Activated CD4-positive, alpha-beta T cell treated with anti-CD3 and anti-CD28 coated beads for 4 hours (primary cell): ENCODE measurements around the gene CNTFR.
A peak's percentile ranks its signal among the peaks of the same experiment; 100 is the strongest.

ENCODE experiments used
- DNase-seq, 2 donors: peaks; one replicate each; pipeline ENCODE4 v3.0.0-alpha.2; 2020

CNTFR gene

DNA sequence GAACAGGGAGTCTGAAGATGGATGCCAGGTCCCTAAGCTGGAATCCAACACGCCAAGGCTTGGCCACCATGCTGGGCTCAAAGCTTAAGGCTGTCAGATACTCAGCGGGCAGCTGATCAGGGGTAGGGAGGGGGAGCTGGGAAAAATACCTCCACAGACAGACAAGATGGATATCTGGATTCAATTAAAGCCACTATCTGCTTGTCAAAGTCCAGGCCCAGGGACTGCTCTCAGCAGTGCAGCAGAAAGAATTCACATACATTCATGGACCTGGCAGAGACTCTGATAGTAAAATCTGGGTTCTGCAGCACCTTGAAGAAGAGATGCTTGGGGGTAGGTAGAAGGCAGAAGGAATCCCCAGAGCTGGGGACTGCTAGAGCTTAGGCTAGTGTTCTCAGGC lies 25.6 kb upstream of the CNTFR start:
- no peak for DNase-seq

DNA sequence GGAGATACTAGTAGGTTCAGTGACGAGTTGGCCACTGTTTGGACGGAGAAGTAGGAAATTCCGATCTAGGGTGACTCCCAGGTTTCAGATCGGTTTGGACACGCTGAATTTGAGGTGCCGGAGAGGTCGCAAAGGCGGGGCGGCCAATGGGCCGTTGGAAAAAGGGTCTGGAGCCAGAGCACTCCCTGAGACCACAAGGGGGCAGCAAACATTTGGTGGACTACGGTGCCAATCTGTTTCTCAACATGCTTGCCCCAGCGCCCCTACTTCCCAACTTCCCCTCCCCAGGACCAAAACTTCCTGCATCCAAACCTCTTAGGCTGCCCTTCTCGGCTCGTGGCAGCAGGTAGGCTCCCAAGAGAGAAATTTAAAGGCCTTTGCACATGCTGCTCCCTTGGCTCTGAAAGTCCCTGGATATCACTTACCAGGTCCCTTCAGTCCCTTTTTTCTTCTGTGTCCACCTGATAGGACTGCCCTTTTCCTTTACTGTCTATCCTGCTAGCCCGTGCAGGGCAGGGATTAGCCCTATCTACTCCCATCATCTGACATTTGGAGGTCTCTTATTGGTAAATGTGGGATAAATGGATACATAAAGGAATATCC lies 23.4 kb upstream of the CNTFR start:
- peak; percentile 68 to 71 for DNase-seq

DNA sequence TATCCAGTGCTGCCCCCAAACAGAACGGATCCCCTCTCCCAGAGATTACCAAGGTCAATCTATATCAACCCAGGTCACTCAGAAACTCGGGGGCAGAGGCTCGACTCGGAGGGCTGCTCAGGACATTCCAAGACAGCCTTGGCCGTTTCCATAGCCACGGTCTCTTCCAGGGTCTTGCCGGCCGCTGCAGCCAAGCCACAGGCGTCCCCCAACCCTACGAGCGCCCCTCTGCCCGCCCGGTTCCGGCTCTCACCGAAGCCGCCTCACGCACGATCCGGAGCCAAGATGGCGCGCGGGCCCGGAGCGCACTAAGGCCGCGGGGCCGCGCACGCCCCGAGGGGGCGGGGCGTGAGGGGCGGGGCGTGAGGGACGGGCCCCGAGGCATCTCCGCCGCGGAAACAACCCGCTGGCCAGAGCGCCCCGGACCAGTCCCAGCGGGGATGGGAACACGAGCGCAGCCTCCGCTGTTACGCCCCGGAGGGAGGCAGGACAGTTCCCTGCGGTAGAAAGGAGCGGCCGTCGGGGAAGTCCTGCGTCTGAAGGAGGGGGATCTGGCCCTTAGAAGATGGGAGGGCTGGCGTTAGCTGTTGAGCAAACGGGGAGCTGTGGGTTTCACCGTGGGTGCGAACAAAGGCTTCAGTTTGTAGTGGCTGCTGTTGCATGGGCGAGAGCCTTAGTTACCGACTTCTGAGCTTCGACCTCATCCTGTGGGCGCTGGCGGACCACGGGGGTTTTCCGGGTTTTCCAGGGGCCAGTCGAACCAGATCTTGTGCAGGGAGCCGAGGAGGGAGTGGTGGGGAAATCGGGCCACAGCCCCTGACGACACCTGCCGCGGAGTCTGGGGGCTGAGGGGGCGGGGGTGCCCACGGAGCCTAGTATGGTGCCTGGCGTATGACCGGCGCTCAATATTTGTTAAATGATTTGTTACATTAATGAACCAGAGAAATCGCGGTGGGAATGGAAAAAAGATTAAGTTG lies 22.6 kb upstream of the CNTFR start, which contains the start of gene RPP25L:
RPP25L (minus strand) TSS at position 287 of the 977 bp plus-strand sequence. CDS start 801 bp downstream, outside the sequence.
- peak; percentile 77 to 78 for DNase-seq

DNA sequence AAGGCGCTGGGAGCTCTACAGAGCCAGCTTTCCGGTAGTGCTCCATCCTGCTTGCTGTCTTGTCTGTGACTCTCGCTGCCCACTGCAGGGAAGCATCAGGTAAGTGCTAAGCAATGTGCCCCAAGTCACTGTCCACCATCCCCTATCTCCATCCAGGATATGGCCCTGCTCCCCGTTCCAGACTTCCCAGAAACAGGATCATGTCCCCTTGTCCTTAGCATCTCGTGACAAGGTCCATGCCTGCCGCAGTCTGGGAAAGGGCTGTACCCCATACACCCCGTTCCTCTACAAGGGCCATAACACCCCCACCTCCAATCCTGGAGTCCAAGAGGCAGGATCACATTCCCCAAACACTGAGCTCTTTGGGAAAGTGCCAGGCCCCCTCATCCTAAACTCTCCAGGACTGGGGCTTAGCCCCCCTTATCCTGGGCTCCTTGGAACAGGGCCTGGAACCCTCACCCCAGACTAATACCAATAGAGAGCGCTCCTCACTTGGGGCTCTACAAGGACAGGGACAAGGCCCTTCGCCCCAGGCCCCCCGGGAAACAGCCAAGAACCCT lies 21.8 kb upstream of the CNTFR start:
- peak in 1 of 2 donors; percentile 18 for DNase-seq

DNA sequence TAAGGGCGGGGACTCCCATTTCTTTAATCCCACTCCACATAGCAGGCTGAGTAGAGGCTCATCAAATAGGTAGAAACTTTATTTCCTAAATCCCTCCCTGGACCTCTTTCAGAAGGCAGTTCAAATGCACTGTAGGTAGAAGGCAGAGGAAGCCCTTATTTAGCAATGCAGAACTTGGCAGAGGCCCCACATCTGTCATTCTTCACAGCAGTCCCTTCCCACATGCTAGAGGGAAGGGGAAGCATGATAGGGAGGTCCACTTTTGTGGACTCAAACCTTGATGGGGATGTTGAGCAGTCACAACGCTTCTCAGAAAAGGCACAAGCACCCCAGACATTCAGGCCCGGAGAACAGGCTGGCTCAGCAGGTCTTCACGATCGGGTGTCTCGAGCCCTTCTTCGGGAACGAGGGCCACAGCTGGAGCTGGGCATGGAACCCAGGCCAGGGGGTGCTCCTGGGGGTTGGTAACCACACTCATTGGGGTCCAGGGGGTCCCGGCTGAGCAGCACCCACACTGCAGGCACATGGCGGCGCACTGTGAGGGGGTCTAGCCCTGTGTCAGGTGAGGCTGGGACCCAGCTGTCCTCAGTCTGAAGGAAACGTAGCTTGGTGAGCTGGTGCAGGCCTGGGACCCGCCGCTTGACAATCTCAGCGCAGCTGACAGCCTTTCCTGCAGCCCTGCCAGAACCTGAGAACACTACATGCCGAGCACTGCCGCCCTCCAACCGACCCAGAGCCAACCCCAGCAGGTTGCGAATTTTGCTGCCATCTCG lies 21.1 kb upstream of the CNTFR start:
- no peak for DNase-seq

DNA sequence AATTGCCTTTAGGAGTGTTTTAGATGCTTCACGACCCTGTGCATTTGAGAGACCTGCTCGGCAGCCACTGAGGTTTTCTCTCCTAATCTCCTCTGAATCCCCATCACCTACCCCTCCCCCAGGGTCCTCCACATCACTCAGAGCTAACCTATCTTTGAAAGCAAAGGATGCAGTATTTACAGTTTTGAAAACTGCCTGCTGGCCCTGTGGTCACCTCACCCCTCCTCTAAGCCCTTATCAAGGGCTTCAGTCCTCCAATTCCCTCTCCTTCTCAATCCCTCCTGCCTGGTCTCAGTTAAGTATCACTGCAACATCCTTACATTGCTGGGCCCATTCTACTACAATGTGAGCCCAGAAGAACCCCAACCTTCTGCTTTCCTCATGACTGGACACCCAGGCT lies 17.8 kb upstream of the CNTFR start:
- no peak for DNase-seq

DNA sequence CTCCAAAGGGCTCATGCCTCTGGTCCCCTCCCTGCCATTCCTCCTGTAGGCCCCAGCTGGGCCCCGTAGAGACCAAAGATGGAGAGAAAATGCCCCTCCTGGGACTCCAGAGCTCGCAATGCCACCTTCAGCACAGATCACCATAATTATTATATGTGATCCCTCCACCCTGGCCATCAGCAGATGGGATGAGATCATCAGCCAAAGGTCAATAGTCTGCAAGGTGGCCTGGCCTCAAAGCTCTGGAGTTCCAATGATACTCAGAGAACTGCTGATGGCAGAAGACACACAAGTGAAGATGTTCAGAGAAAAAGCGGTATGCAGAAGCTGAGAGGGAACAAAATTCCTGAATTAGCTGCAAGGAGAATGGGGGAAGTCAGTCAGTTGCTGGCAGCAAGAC lies 17.4 kb upstream of the CNTFR start:
- no peak for DNase-seq

DNA sequence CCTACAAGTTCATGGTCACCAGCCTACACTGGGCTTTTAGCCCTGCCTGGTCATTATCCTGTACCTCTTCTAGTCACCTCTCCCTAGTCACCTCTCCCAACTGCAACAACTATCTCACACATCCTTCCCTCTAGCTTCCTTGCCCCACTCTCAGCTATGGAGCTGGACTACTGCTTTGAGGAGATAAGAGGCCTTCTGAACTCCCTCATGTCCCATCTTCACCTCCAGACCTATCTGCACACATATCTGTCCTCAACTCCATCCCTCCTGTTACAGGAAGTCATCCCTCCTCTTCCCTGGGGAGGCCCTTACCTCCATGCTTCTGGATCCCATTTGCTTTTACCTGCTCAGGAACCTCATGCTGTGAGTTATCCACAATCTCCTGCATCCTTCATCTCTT lies 16.7 kb upstream of the CNTFR start:
- DNase-seq, result no peak

DNA sequence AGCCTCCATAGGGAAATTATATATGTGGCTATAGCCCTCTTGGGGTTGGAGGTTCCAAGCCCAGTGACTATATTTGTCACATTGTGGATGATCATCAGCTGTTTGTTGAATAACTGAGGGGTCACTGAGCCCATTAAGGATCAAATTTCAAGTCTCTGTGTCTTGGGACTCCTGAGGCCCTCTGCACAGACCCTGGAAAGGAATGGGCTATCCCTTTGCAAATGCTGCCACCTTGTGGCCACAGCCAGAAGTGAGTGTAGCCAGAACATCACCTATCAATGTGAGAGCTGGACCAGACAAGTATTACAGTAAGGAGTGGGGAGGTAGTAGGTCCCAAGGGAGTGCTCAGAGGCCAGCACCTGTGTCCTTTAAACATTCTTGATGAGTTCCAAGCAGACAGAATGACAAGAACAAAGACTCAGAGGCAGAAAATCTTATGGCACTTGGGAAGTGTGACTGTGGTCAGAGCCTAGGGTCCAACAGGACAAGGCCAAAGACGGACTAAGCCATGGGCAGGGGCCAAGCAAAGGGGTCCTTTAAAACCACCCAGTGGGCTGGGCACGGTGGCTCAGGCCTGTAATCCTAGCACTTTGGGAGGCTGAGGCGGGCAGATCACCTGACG lies 14.2 kb upstream of the CNTFR start:
- peak; percentile 68 to 84 for DNase-seq

DNA sequence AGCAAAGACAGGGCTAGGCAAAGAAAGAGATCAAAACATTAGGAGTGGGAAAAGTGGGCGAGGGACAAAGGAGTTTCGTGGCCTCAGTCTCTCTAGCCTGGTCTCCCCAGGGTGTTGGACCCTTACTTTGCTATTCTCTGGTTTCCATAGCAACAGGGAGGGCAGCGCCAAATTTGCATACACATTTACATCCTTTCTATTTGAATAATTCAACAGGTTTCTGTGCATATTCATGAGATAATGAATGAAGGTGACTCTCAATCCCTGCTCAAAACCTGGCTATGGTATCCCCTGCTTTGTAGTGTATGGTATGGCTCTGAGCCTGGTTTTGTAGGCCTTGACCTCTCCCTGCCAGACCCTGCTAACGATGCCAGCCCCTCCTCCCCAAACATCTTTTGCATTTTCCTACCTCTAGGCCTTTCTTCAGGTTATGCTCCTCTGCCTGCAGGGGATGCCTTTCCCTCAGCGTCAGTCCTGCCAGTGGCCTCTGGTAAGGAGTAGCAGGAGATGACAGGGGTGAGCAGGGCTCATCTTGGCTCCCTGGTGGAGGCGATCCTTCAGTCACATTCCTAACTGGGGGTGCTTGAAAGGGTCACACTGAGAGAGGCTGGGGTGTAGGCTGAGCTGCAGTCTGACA lies 12.5 kb upstream of the CNTFR start:
- no peak for DNase-seq

DNA sequence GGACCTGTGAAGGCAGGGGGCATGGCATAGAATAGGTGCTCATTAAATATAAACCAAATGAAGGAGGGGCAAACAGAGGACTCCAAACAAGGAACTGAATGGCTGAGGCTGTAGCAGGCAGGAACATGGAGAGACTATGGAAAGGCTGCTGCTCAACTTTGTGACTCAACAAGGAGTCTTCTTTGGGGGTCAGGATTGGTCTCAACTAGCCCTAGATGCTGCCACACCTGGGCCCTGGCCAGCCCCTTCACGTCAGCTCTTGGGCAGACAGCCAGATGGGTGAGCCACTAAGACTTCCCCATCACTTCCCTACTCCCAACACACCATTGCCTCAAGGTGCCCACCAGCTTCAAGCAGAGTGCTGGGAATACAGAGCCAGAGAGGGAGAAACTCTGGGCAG lies 11.4 kb upstream of the CNTFR start:
- no peak for DNase-seq

DNA sequence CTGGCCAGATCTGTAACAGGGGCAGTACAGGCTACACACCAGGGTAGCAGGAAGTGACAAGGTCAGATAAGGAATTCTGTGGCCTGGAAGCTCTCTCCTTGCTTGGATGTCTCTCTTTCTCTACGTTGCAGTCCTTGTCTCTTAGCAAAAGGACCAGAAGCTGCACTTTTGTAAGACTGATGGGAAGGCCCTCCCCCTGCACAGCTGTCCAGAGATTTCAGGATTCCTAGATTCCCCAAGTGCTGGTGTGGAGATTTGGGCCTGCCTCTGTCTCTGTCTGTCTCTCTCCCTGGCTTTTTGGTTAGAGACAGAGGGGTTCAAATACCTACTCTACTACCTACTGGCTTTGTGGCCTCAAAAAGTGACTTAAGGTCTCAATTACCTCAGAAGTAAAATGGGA lies 10.0 kb upstream of the CNTFR start:
- no peak for DNase-seq

DNA sequence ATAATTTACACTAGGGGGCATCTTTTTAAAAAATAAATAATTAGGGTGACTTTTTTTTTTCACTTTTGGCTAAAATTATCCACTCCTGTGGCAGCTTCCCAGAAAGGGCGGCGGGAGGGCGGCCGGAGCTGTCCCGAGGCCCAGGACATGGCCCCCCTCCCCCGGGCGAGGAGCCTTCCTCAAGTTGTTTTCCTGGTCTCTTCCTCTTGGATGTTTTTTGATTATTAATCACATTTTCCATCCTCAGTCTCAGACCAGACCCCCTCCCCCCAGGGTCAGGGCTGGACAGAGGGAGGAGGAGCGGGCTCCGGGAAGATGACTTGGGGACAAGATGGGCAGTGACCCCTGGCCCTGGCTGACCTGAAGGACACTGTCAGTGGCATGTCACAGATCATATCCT lies 4.7 kb upstream of the CNTFR start:
- DNase-seq, result no peak

DNA sequence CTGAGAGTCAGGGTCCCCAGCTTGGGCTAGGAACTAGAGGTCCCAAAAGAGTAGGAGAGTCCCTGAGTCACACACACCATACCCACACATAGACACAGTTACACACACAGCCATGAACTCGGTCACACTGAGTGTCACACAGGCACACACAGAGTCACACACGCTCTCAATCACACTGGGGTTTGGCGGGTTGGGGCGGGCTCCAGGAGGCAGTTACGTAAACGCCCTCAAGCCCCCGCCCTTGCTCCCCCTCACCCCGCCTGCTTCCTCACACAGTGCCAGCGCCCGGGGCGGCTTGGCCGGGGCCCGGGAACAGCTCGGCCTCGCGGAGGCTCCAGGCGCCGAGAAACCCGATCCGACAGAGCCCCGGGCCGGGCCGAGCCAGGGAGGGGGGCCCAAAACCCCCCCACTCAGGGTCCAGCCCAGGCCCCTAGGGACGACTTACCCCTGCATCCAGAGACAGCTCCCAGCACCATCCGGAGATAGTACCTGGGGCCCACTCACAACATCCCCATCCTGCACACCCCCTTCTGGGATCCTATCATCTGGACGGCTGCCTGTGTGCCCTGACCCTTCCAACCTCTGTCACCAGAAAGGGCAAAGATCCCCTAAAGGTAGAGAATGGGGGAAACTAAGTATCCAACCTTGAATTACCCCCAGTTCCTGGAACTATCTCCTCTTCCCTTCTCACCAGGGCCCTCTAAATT lies 3.5 kb upstream of the CNTFR start:
- no peak for DNase-seq

DNA sequence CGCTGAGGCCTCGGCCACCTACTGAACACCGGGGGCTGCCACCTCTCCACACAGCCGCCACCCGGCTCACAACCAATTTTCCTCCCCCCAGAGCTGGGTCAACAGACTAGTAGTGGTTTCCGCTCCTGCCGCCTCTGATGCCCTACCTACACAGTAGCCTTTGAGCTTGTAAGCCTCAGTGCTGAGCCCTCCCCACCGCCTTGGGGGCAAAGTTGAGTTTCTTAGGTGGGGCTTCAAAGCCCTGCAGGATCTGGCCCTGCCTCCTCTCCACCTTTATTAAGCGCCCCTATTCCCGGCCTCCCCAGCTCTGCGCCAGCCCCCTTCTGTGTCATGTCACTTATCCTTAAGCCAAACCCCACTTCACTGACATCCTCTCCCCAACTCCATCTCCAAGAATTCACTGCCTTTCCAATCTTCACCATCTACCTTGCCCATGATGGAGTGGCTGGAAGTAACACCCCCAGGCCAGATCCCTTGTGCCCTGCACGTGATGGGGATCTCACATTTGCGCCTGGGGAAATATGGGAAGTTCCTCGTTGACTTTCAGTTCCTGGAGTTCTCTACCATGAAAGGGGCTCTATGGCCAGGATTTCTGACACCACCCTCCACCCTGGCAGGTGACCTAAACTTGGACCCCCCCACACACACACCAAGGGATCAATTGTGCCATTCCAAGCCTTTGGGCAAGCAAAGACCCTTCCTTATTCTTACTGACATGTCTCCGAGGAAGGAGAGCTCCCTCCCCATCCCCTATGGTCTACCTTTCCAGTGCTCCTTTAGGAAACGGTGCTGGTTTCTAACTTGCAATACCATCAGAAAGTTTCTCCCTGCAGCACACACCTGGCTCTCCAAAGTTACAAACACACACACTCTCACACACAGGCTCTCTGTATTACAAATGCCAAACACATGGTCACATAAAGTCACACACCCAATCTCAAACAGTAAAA lies 2.7 kb upstream of the CNTFR start:
- no peak for DNase-seq

DNA sequence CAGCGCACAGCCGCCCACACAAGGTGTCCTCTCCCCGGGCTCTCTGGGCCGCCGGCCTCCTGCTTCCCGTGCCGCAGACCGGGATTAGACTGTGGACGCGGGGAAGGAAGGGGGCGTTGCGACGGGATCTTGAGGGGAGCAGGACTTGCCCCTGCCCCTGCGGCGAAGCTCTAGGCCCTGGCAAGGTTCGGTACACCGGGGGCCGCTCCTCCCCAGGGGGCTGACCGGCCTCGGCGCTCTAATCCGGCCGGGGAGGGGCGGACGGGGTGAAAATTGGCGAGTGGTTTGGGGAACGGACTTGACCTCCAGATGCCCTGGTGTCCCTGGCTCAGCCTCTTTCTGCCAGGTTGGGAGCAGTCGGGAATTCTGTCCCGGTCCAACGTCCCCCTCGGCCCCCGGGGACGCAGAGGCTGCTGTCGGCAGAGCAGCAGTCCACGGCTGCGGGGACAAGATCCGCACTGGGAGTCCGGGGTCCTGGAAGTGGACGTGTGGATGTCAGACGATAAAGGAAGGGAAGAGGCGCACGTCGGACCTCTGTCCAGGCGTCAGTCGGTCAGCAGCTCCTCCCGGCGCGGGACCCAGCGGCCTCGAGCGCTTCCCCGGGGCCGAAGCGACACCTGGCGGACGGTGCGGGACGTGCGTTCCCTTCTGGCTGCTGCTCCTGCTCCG lies 1.9 kb upstream of the CNTFR start:
- DNase-seq, result peak; percentile 73 to 78

DNA sequence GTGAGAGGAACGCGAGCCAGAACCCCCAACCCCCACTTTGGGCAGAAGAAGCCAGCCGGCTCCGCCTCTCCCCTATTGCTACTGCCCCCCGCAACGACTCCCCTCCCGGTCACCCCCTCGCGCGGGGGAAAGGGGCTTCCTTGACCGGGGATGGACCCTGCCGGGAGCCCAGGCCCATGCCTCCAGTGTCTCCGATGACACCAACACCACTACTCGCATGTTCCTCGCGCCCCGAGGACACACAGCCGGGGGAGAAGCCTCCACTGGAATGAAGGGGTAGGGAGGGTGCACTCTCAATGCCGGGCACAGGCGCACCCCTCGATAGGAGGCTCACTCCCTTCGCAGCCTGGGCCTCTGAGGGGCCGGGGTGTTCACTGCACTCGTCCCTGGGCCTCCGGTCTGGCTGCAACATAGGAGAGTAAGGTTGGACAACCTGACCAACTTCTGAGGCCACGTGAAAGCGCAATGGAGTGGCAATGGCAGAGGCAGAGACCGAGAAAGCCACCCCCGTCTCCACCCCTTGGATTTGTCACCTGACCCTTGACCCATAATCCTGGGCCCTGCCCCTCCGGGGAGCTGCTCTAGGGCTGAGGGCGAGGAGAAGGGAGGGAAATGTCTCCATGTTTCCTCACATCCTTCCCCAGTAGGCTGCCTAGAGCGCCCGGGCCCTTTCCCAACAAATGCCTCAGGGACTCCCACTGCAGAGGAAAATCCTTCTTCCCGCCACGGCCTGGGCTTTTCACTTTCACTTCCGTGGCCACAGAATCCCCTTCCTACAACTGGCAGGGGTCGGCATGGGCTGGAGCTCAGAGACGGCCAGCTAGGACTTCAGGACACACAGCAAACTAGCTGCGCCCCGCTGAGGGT lies 1.1 kb upstream of the CNTFR start:
- no peak for DNase-seq
